ENCODE results near the gene GADD45GIP1.

DNA sequence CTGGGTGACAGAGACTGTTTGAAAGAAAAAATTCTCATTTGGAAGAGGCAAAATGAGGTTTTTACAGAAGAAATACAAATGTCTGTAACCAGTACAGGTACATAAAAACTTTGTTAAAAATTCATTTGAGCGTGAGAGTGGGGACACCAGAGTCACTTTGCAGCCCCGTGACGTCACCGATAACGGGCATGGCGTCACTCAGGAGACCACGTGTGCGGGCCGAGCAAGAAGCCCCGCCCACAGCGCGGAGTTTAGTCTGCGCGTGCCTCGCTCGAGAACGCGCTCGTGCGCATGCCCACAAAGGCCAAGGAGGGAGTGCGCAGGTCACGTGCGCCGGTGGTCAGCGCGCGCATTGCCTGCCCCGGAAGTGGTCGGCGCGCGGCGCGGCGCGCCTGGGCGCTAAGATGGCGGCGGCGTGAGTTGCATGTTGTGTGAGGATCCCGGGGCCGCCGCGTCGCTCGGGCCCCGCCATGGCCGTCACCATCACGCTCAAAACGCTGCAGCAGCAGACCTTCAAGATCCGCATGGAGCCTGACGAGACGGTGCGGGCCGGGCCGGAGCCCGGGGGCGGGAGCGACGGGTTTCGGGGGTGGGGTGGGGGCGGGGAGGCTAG is 11.4 kb downstream of the GADD45GIP1 start, which contains the start of gene RAD23A:
- TF ChIP-seq, protein P1, sequence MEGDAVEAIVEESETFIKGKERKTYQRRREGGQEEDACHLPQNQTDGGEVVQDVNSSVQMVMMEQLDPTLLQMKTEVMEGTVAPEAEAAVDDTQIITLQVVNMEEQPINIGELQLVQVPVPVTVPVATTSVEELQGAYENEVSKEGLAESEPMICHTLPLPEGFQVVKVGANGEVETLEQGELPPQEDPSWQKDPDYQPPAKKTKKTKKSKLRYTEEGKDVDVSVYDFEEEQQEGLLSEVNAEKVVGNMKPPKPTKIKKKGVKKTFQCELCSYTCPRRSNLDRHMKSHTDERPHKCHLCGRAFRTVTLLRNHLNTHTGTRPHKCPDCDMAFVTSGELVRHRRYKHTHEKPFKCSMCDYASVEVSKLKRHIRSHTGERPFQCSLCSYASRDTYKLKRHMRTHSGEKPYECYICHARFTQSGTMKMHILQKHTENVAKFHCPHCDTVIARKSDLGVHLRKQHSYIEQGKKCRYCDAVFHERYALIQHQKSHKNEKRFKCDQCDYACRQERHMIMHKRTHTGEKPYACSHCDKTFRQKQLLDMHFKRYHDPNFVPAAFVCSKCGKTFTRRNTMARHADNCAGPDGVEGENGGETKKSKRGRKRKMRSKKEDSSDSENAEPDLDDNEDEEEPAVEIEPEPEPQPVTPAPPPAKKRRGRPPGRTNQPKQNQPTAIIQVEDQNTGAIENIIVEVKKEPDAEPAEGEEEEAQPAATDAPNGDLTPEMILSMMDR (IDR thresholded peaks at IDR 0.05; ENCODE audit: low read length) = no peak
- no peak for TF ChIP-seq EZH2 (IDR thresholded peaks at IDR 0.05; ENCODE audit: borderline replicate concordance, low read length)
